SJCRH30 (cell line): ENCODE measurements around the gene SCAND1. TPM values are rescaled to one million over a fixed set of nuclear protein-coding genes. Genes with fewer than 3 reads are reported as not detected.
A peak's percentile ranks its signal among the peaks of the same experiment; 100 is the strongest.

Experiments used
- DNase-seq, 2 experiments: peaks; one replicate each; pipeline ENCODE4 v3.0.0-alpha.2; 2015 to 2020
- H3K27ac ChIP-seq: fragments of 250-450 bp; sonication (Bioruptor Pico); 2 replicates; pipeline ENCODE4 v1.5.1; 2020; ENCODE audit warnings: mild to moderate bottlenecking, moderate library complexity
- H3K27me3 ChIP-seq: fragments of 250-450 bp; sonication (Bioruptor Pico); 2 replicates; pipeline ENCODE4 v1.5.1; 2020; ENCODE audit warnings: mild to moderate bottlenecking, moderate library complexity
- H3K36me3 ChIP-seq: fragments of 250-450 bp; sonication (Bioruptor Pico); 2 replicates; pipeline ENCODE4 v1.5.1; 2020; ENCODE audit warnings: mild to moderate bottlenecking, moderate library complexity
- H3K4me1 ChIP-seq: fragments of 250-450 bp; sonication (Bioruptor Pico); 2 replicates; pipeline ENCODE4 v1.5.1; 2020; ENCODE audit warnings: mild to moderate bottlenecking, moderate library complexity
- H3K4me3 ChIP-seq: fragments of 250-450 bp; sonication (Bioruptor Pico); 2 replicates; pipeline ENCODE4 v1.5.1; 2020; ENCODE audit warnings: mild to moderate bottlenecking, moderate library complexity
- H3K9me3 ChIP-seq: fragments of 250-450 bp; sonication (Bioruptor Pico); replicated peaks from 2 replicates; pipeline ENCODE4 v1.5.1; 2020; ENCODE audit warnings: mild to moderate bottlenecking, moderate library complexity
- total RNA-seq: library from RNA; depleted of rRNA; stranded (reverse); fragments of >200 nt; shearing (Covaris generic); gene quantifications from 2 replicates; pipeline ENCODE4 v1.2.3, GENCODE V29; 2014

SCAND1 gene
- total RNA-seq, 1 experiment from 2014 or later = 44.4 TPM

GRCh38 chr20:35947907-35948306, 6.4 kb downstream of the SCAND1 start:
- Histone ChIP-seq H3K4me3 (no peak overlapping the region), H3K4me1 (no peaks in the 10 kb centered on the region), H3K9me3 (no peaks in the 10 kb centered on the region), H3K27ac (no peak overlapping the region), H3K36me3 (peaks cover 5% of the 10 kb centered on the region; the same call in 1 of the 2 replicates), H3K27me3 (no peaks in the 10 kb centered on the region)
- no peak for DNase-seq

GRCh38 chr20:35947489-35947888, 6.8 kb downstream of the SCAND1 start:
- no peaks in the 10 kb centered on the region for H3K9me3 ChIP-seq
- no peak overlapping the region for H3K27ac ChIP-seq
- H3K4me1 ChIP-seq = no peaks in the 10 kb centered on the region
- peak; percentile 51 to 58 for DNase-seq
- H3K36me3 ChIP-seq = peaks cover 6% of the 10 kb centered on the region; the same call in 1 of the 2 replicates
- H3K4me3 ChIP-seq = no peak overlapping the region
- H3K27me3 ChIP-seq = no peaks in the 10 kb centered on the region

- H3K27ac ChIP-seq = no peak overlapping the region
- H3K9me3 ChIP-seq = no peaks in the 10 kb centered on the region
- DNase-seq = no peak
- no peaks in the 10 kb centered on the region for H3K27me3 ChIP-seq
- no peaks in the 10 kb centered on the region for H3K4me1 ChIP-seq
- peaks cover 5% of the 10 kb centered on the region; the same call in 1 of the 2 replicates for H3K36me3 ChIP-seq
- H3K4me3 ChIP-seq = no peak overlapping the region
These were observed 12.1 kb downstream of the SCAND1 start for GRCh38 chr20:35942243-35942642.

- Histone ChIP-seq H3K9me3 (no peaks in the 10 kb centered on the region), H3K27me3 (no peaks in the 10 kb centered on the region), H3K4me1 (no peaks in the 10 kb centered on the region), H3K36me3 (peaks cover 5% of the 10 kb centered on the region; the same call in 1 of the 2 replicates), H3K27ac (no peak overlapping the region), H3K4me3 (no peak overlapping the region)
- no peak for DNase-seq
These were observed 12.7 kb downstream of the SCAND1 start for GRCh38 chr20:35941620-35942019.

- peaks cover 5% of the 10 kb centered on the region; the same call in 1 of the 2 replicates for H3K36me3 ChIP-seq
- no peak for DNase-seq
- H3K27ac ChIP-seq = no peak overlapping the region
- H3K4me1 ChIP-seq = no peaks in the 10 kb centered on the region
- H3K4me3 ChIP-seq = no peak overlapping the region
- H3K9me3 ChIP-seq = no peaks in the 10 kb centered on the region
- H3K27me3 ChIP-seq = no peaks in the 10 kb centered on the region
These were observed 15.0 kb downstream of the SCAND1 start for GRCh38 chr20:35939264-35939663.

- Histone ChIP-seq H3K36me3 (peaks cover 10% of the 10 kb centered on the region), H3K4me1 (no peaks in the 10 kb centered on the region), H3K9me3 (no peaks in the 10 kb centered on the region), H3K4me3 (no peak overlapping the region), H3K27ac (no peak overlapping the region), H3K27me3 (no peaks in the 10 kb centered on the region)
- DNase-seq = no peak
These were observed 20.3 kb downstream of the SCAND1 start for GRCh38 chr20:35934050-35934449.

GRCh38 chr20:35929301-35929700, 25.0 kb downstream of the SCAND1 start:
- H3K4me3 ChIP-seq = no peak overlapping the region
- no peaks in the 10 kb centered on the region for H3K9me3 ChIP-seq
- H3K27ac ChIP-seq = no peak overlapping the region

GRCh38 chr20:35920523-35920922, 33.8 kb downstream of the SCAND1 start:
- no peak overlapping the region for H3K4me3 ChIP-seq
- DNase-seq = no peak
- H3K4me1 ChIP-seq = no peaks in the 10 kb centered on the region
- H3K9me3 ChIP-seq = no peaks in the 10 kb centered on the region
- no peak overlapping the region for H3K27ac ChIP-seq
- peaks cover 20% of the 10 kb centered on the region for H3K36me3 ChIP-seq
- H3K27me3 ChIP-seq = no peaks in the 10 kb centered on the region

More at GRCh38 chr20:35929301-35929700, 25.0 kb downstream of the SCAND1 start:
- DNase-seq = no peak
- H3K27me3 ChIP-seq = no peaks in the 10 kb centered on the region
- peaks cover 10% of the 10 kb centered on the region; the same call in 1 of the 2 replicates for H3K36me3 ChIP-seq
- H3K4me1 ChIP-seq = no peaks in the 10 kb centered on the region

GRCh38 chr20:35918021-35918420, 36.3 kb downstream of the SCAND1 start:
- H3K4me3 ChIP-seq = no peak overlapping the region
- H3K27me3 ChIP-seq = no peaks in the 10 kb centered on the region
- H3K27ac ChIP-seq = no peak overlapping the region
- no peak for DNase-seq
- H3K36me3 ChIP-seq = peaks cover 29% of the 10 kb centered on the region
- H3K4me1 ChIP-seq = no peaks in the 10 kb centered on the region
- no peaks in the 10 kb centered on the region for H3K9me3 ChIP-seq

GRCh38 chr20:35917077-35917476, 37.2 kb downstream of the SCAND1 start:
- Histone ChIP-seq H3K27me3 (no peaks in the 10 kb centered on the region), H3K4me1 (no peaks in the 10 kb centered on the region), H3K36me3 (peaks cover 29% of the 10 kb centered on the region), H3K27ac (no peak overlapping the region), H3K9me3 (no peaks in the 10 kb centered on the region), H3K4me3 (no peak overlapping the region)
- DNase-seq = no peak

GRCh38 chr20:35912881-35913280, 41.4 kb downstream of the SCAND1 start:
- H3K9me3 ChIP-seq = no peaks in the 10 kb centered on the region
- H3K36me3 ChIP-seq = peaks cover 15% of the 10 kb centered on the region
- no peak overlapping the region for H3K4me3 ChIP-seq
- no peaks in the 10 kb centered on the region for H3K27me3 ChIP-seq
- DNase-seq = no peak
- H3K4me1 ChIP-seq = no peaks in the 10 kb centered on the region
- H3K27ac ChIP-seq = no peak overlapping the region

GRCh38 chr20:35910254-35910653, 44.0 kb downstream of the SCAND1 start:
- H3K4me1 ChIP-seq = no peaks in the 10 kb centered on the region
- H3K27ac ChIP-seq = no peak overlapping the region
- no peak overlapping the region for H3K4me3 ChIP-seq
- DNase-seq = no peak
- no peaks in the 10 kb centered on the region for H3K9me3 ChIP-seq
- peaks cover 9% of the 10 kb centered on the region; the same call in 1 of the 2 replicates for H3K36me3 ChIP-seq
- H3K27me3 ChIP-seq = no peaks in the 10 kb centered on the region

- DNase-seq = no peak
These were observed 44.5 kb downstream of the SCAND1 start for GRCh38 chr20:35909796-35910195.

GRCh38 chr20:35909176-35909575, 45.1 kb downstream of the SCAND1 start:
- Histone ChIP-seq H3K4me3 (no peak overlapping the region), H3K4me1 (no peaks in the 10 kb centered on the region), H3K36me3 (peaks cover 6% of the 10 kb centered on the region; the same call in 1 of the 2 replicates), H3K9me3 (no peaks in the 10 kb centered on the region), H3K27ac (no peak overlapping the region), H3K27me3 (no peaks in the 10 kb centered on the region)
- no peak for DNase-seq

More at GRCh38 chr20:35909796-35910195, 44.5 kb downstream of the SCAND1 start:
- Histone ChIP-seq H3K36me3 (peaks cover 9% of the 10 kb centered on the region; the same call in 1 of the 2 replicates), H3K27ac (no peak overlapping the region), H3K4me3 (no peak overlapping the region), H3K4me1 (no peaks in the 10 kb centered on the region), H3K9me3 (no peaks in the 10 kb centered on the region), H3K27me3 (no peaks in the 10 kb centered on the region)

GRCh38 chr20:35908007-35908406, 46.3 kb downstream of the SCAND1 start:
- no peak for DNase-seq
- no peaks in the 10 kb centered on the region; the same call in 1 of the 2 replicates for H3K36me3 ChIP-seq
- H3K4me1 ChIP-seq = no peaks in the 10 kb centered on the region
- no peak overlapping the region for H3K4me3 ChIP-seq
- H3K27me3 ChIP-seq = no peaks in the 10 kb centered on the region
- H3K9me3 ChIP-seq = no peaks in the 10 kb centered on the region
- no peak overlapping the region for H3K27ac ChIP-seq

GRCh38 chr20:35907017-35907701, 47.1 kb downstream of the SCAND1 start:
- Histone ChIP-seq H3K4me3 (no peak overlapping the region), H3K27me3 (no peaks in the 10 kb centered on the region), H3K36me3 (no peaks in the 10 kb centered on the region; the same call in 1 of the 2 replicates), H3K4me1 (no peaks in the 10 kb centered on the region), H3K9me3 (no peaks in the 10 kb centered on the region), H3K27ac (no peak overlapping the region)
- no peak for DNase-seq
